Measurements from ENCODE around the gene RAB5A.
"Not testable (repeated sequence)": the region's sequence is repeated elsewhere in the genome, so short reads cannot be mapped to it uniquely, and the experiment has no call there.

The RAB5A gene, protein sequence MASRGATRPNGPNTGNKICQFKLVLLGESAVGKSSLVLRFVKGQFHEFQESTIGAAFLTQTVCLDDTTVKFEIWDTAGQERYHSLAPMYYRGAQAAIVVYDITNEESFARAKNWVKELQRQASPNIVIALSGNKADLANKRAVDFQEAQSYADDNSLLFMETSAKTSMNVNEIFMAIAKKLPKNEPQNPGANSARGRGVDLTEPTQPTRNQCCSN

DNA sequence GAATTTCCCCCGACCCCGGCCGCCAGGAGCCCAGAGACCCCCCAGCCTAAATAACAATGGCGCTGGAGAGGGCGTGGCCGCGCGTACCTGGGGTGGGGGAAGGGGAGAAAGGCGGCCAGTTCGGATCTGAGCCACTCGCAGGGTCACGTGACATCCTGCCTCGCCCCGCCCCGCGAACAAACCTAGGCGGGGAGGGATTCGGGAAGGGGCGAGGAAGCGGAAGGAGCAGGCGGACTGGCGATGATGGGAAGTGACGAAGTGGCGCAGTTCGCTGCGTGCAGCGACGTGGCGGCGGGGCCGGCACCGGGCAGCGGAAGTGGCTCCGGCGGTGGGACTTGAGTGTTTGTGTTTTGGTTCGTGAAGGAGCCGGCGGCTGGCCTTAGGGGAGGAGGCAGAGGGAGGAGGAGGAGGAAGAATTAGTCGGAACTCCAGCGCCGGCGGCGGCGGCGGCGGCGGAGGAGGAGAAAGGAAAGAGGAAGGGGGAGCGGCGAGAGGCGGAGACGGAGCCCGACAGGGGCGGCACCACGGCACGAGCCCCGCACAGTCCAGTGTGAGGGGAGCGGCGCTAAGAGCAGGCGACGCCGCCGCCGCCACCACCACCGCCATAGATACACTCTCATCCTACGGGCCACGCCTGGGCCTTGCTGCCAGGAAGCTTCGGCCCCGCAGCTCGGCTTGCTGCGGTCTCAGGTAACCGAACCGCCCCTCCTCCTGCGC is at the start of gene RAB5A:
RAB5A (plus strand) TSS at position 266 of the 717 bp plus-strand sequence. CDS start 3,802 bp downstream, outside the sequence.
- peak; percentile 96 for DNase-seq

- DNase-seq, result no peak
These were observed 48.2 kb upstream of the RAB5A start for GRCh38 chr3:19898721-19899120.

GRCh38 chr3:19899264-19899663 is 47.6 kb upstream of the RAB5A start:
- DNase-seq, result no peak

DNA sequence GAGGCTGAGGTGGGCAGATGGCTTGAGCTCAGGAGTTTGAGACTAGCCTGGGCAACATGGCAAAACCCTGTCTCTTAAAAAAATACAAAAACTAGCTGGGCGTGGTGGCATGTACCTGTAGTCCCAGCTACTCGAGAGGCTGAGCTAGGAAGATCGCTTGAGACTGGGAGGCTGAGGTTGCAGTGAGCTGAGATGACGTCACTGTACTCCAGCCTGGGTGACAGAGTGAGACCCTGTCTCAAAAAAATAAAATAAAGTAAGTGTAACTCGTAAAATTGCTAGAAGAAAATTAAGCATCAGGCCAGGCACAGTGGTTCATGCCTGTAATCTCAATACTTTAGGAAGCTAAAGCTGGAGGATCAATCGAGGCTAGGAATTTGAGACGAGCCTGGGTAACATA is 47.1 kb upstream of the RAB5A start:
- DNase-seq, result not testable (repeated sequence)

GRCh38 chr3:19901337-19901736 is 45.6 kb upstream of the RAB5A start:
- DNase-seq, result no peak

- DNase-seq, result peak; percentile 27
These were observed 45.0 kb upstream of the RAB5A start for GRCh38 chr3:19901918-19902317.

DNA sequence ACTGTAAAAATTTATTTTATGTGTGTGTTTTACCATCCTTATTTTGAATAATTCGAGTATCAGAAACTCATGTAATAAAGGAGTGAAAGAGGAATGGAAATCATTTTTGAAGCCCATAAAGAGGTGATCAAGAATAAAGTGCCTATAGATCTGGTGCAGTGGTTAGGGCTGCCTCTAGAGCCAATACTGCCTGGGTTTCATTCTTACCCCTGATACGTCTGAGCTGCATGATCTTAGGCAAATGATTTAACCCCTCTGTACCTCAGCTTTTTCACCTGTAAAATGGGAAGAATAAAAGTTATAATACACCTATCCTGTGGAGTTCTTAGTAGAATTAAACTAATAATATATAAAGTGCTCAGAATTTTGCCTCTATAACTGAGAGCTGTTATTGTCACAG is 43.2 kb upstream of the RAB5A start:
- DNase-seq, result no peak

DNA sequence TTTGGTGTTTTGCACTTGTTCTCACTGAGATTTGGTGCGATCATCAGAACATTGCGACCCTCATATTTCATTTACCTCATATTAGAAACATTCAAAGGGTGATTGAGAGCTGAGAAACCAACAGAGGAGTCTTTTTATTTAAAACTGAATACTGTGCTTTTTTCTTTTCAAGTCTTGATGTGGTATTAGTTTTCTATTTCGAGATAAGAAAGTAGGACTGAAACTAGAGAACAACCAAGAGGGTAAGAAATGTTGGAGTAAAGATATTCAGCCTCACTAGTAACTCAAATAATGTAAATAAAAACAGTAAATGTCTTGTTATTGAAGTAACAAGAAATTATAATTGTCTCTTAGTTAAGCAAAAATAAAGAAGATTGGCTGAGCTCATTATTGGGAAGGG is 39.4 kb upstream of the RAB5A start:
- DNase-seq, result no peak

GRCh38 chr3:19911452-19911851 is 35.4 kb upstream of the RAB5A start:
- no peak for DNase-seq

DNA sequence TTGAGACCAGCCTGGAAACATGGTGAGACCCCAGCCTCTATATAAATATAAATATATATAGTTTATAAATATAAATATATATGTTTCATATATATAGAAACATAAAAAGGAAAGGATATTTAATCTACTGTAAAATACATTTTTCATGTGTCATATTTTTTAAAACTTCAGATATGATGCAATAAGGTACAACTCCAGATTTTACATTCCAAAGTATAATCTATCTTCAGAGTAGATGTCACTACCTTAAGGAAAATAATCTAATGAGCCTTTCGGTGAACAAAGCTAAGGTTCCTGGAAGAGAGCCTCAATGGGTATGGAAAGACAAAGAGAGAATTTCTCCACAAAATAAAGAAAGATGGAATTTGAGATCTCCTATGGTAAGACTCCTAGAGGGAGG is 29.7 kb upstream of the RAB5A start:
- no peak for DNase-seq

- no peak for DNase-seq
These were observed 26.4 kb upstream of the RAB5A start for GRCh38 chr3:19920401-19921080.

DNA sequence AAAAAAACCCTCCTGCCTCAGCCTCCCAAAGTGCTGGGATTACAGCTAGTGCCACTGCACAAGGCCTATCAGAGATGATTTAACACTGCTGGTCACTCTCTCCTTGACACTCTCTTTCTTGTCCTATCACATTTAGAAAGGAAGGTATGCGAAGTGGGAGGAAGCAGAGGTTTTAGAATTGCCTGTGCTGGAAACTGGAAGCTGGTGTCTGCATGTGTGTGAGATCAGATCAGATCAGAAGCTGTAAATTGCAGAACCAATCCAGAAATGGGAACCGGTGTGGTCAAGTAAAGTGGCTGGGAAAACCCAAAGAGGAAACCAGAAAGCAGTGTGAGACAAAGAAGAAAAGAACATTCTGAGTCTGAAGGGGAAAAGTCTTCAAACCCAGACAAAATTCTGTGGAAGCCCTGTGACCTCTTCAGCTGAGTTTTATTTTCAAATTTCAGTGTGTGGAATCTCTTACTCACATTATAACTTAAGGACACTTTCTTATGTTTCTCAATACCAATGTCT is 15.7 kb upstream of the RAB5A start:
- DNase-seq, result no peak

- no peak for DNase-seq
These were observed 15.1 kb upstream of the RAB5A start for GRCh38 chr3:19931767-19932188.

GRCh38 chr3:19932422-19932821 is 14.5 kb upstream of the RAB5A start:
- no peak for DNase-seq

- DNase-seq, result peak; percentile 65
These were observed 12.8 kb upstream of the RAB5A start, which contains the start of gene EFHB for GRCh38 chr3:19934098-19934566. TSS of gene EFHB (minus strand) at chr3:19934217. CDS start at chr3:19934018, 199 bp downstream.

- no peak for DNase-seq
These were observed 9.2 kb upstream of the RAB5A start for GRCh38 chr3:19937459-19938294.

DNA sequence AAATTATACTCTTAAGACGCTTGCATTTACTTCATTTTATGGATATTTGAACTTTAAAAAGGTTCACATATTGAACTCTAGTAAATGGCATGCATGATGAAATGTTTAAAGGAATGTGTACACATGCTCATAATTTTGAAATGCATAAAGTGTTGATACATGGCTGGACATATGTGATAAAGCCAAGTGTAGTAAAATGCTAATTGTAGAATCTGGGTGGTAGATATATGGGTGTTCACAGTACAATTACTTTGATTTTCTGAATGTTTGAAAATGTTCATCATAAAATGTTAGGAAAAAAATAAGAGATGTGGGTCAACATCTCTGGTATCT is 8.6 kb upstream of the RAB5A start:
- no peak for DNase-seq

DNA sequence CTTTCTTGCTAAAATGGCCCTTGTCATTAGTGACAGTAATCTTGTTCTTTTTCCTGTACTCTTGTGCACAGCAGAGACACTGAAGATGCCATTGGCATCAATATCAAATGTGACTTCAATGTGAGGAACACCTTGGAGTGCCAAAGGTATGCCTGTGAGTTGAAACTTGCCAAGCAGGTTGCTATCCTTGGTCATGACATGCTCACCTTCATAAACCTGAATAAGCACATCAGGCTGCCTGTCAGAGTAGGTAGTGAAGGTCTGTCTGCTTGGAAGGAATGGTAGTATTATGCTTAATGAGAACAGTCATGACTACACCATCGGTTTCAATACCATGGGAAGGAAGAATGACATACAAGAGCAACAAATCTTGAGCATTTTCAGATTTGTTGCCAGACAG is 6.3 kb upstream of the RAB5A start:
- no peak for DNase-seq

DNA sequence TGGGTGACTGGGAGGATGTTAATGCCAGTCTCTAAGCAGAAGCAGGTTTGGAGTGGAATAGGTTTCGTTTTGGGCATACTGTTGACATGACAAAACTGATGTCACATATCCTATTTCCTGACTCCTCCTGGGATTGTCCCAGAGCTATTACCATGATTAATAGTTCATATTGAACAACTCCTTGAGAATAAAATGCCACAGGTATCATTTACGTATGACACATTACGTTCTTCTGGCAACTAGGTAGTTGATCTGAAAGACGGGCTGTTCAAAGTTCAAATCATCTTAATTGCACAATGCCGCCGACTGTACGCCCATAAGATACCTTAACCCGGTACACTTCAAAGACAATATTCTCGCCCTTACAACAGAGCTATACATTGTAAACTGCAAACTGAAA is 1.4 kb upstream of the RAB5A start:
- no peak for DNase-seq

DNA sequence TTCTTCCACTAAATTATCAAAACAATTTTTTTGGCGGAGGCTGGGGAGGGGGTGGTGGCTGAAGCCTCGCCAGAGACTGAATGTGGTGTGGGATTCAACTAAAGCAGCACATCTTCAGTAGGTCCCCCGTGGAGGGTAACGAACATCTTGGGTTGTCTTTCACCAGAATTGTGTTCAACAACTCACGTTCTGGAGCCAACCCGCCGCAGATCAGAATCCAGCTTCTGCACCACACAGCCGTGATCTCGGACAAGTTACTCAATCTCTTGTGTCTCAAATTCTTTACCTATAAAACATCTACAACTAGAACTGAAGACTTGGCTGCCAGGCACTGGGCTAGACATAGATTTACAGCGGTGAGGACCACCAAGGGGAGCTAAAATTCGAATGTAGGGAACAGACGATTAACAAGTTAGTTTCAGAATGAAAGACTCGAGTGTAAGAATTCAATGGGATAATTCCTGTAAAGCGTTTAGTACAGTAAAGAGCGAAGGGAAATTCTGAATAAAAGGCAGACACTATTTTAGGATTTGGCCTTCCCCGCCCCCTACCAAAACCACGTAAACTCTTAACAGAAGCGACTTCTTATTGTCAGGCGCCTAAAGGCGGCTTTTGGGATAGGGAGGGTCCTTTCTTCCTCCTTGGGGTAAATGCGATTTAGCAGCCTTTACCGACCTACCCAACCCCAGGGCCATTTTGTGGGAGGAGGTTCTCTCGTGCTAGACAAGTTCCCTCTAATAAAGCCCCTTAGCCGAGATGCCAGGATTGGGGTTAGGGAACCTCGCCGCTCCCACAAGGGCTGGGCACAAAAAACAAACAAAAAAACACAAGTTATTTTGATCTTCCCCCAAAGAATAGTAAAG is 697 bp upstream of the RAB5A start:
- no peak for DNase-seq

- DNase-seq, result peak; percentile 43
These were observed 790 bp downstream of the RAB5A start for GRCh38 chr3:19947549-19948225.

Data from NCI-H2029 treated with DMSO at 0.1 percent for 48 hours (cell line).